ENCODE data around the gene ARSI. TPM values are rescaled to one million over a fixed set of nuclear protein-coding genes. Genes with fewer than 3 reads are reported as not detected.

Gene ARSI
- total and polyA plus RNA-seq, 7 experiments from 2014 or later: 1.6 TPM; not detected in 6

DNA sequence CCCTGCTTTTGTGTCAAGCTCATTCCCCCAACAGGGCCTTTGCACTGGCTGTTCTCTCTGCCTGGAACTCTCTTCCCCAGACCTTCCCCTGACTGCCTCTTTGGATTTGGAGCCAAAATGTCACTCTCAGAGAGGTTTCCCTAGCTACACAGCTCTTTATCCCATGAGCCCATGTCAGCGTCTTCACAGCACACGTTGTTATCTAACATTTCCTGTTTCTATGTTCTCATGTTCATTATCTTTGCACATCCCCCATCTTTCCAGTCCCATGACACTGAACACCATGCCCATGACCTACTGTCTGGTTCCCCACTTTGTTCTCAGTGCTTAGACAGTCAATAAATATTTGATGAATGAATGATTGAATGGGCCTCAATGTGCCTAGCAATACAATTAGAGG is 26.3 kb upstream of the ARSI start:
- Mint-ChIP-seq H3K27ac (no peak overlapping the region), H3K9me3 (no peaks in the 10 kb centered on the region)
- DNase-seq: no peak

DNA sequence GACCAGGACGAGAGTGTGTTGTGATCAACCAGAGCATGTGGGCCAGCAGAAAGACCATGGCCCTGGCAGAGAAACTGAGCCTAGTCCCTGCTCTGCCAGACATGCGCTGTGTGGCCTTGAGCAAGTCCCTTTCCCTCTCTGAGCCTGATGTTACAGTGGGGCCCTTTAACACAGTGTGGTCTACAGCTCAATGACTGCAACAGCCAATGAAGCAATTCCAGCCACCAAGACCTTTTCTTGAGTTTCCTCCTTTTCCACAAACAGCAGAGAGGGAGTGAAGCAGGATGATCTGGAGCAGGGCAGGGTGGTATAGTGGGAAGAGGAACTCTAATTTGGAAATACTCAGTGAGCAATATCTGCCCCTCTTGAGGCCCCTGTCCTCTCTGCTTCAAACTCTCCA is 25.8 kb upstream of the ARSI start:
- Histone ChIP-seq H3K4me3 (ENCODE audit: low read length) (no peak overlapping the region), H3K27me3 (ENCODE audit: control insufficient read depth in 2 of 2, insufficient read depth in 2 of 2, low read length in 2 of 2) (no peaks in the 10 kb centered on the region), H3K9me3 (ENCODE audit: control insufficient read depth in 2 of 3, low read length in 3 of 3) (no peaks in the 10 kb centered on the region), H3K36me3 (ENCODE audit: control insufficient read depth in 2 of 3, insufficient read depth in 3 of 3, low read length in 3 of 3) (no peaks in the 10 kb centered on the region), H3K27ac (ENCODE audit: low read depth, low read length) (no peak overlapping the region), H3K4me1 (ENCODE audit: control insufficient read depth in 2 of 2, insufficient read depth in 2 of 2, low read length in 2 of 2) (no peaks in the 10 kb centered on the region)
- no peak overlapping the region for H3K27ac Mint-ChIP-seq
- peaks cover 0 to 9% (median 0%) of the 10 kb centered on the region in 5 donors for H3K27me3 Mint-ChIP-seq
- no peak overlapping the region for H3K4me3 Mint-ChIP-seq
- no peaks in the 10 kb centered on the region for H3K36me3 Mint-ChIP-seq
- DNase-seq: no peak
- ATAC-seq: no peak
- ChIA-PET POLR2A (no interaction called here), CTCF (no interaction called here)
- intact Hi-C loops (cut with micrococcal nuclease): no loop called here
- H3K4me1 Mint-ChIP-seq: peaks cover 0 to 2% (median 0%) of the 10 kb centered on the region in 7 donors
- no peaks in the 10 kb centered on the region for H3K9me3 Mint-ChIP-seq

More for the DNA sequence above, 26.3 kb upstream of the ARSI start:
- no peaks in the 10 kb centered on the region for H3K36me3 ChIP-seq (ENCODE audit: control insufficient read depth in 2 of 3, insufficient read depth in 3 of 3, low read length in 3 of 3)
- Mint-ChIP-seq H3K27me3 (peaks cover 0 to 9% (median 0%) of the 10 kb centered on the region in 5 donors), H3K4me3 (no peak overlapping the region), H3K4me1 (peaks cover 0 to 2% (median 0%) of the 10 kb centered on the region in 7 donors), H3K36me3 (no peaks in the 10 kb centered on the region)
- no peaks in the 10 kb centered on the region for H3K27me3 ChIP-seq (ENCODE audit: control insufficient read depth in 2 of 2, insufficient read depth in 2 of 2, low read length in 2 of 2)
- no peak overlapping the region for H3K27ac ChIP-seq (ENCODE audit: low read depth, low read length)
- no peak for ATAC-seq
- CTCF ChIA-PET: no interaction called here
- intact Hi-C loops (cut with micrococcal nuclease): no loop called here
- no peak overlapping the region for H3K4me3 ChIP-seq (ENCODE audit: low read length)
- POLR2A ChIA-PET: no interaction called here
- H3K4me1 ChIP-seq (ENCODE audit: control insufficient read depth in 2 of 2, insufficient read depth in 2 of 2, low read length in 2 of 2): no peaks in the 10 kb centered on the region
- H3K9me3 ChIP-seq (ENCODE audit: control insufficient read depth in 2 of 3, low read length in 3 of 3): no peaks in the 10 kb centered on the region

DNA sequence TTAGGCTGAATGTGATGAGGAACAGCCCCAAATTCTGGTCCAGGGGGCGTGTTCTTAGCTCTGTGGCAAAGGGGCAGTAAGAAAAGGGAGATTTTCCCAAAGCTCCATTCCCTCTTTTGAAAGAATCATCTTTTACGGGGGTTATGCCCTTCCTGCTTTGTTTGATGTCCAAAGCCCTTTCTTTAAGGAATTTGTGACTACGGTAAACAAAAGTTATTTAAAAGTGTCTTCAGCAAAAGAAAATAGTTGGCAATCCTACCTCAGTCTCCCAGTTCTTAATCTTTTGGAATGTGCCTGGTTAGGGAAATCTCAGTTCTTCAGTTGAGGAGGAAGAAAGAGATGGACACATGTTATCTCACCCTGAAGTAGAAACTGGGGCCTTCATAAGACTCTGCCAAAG is 24.4 kb upstream of the ARSI start:
- DNase-seq (no peak), ATAC-seq (no peak)
- no peaks in the 10 kb centered on the region for H3K9me3 Mint-ChIP-seq
- Histone ChIP-seq H3K4me3 (ENCODE audit: low read length) (no peak overlapping the region), H3K27me3 (ENCODE audit: control insufficient read depth in 2 of 2, insufficient read depth in 2 of 2, low read length in 2 of 2) (no peaks in the 10 kb centered on the region), H3K9me3 (ENCODE audit: control insufficient read depth in 2 of 3, low read length in 3 of 3) (no peaks in the 10 kb centered on the region), H3K36me3 (ENCODE audit: control insufficient read depth in 2 of 3, insufficient read depth in 3 of 3, low read length in 3 of 3) (no peaks in the 10 kb centered on the region), H3K4me1 (ENCODE audit: control insufficient read depth in 2 of 2, insufficient read depth in 2 of 2, low read length in 2 of 2) (peaks cover 0 to 2% of the 10 kb centered on the region in 2 donors), H3K27ac (ENCODE audit: low read depth, low read length) (no peak overlapping the region)
- peaks cover 0 to 3% (median 0%) of the 10 kb centered on the region in 7 donors for H3K4me1 Mint-ChIP-seq
- peaks cover 0 to 9% (median 0%) of the 10 kb centered on the region in 5 donors for H3K27me3 Mint-ChIP-seq
- ChIA-PET CTCF (no interaction called here), POLR2A (no interaction called here)
- no peaks in the 10 kb centered on the region for H3K36me3 Mint-ChIP-seq
- no peak overlapping the region for H3K27ac Mint-ChIP-seq
- intact Hi-C loops (cut with micrococcal nuclease): no loop called here
- no peak overlapping the region for H3K4me3 Mint-ChIP-seq

DNA sequence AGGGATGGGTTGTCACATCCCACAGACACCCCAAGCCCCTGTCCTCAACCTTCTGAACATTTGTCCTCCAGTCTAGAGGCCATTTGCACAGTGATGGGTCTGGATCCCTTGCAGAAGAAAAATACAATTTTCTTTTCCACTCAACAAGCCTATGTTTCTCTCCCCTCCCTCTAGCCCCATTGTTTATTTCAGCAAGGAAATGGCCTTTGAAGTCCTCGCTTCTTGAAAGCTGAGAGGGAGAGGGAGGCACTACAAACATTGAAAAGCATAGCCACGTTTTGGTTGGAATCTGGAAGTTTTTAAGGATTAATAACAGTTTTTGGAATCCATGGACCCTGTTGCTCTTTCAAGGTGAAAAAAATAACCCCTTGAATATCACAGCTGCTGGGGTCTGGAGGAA is 24.0 kb upstream of the ARSI start:
- Mint-ChIP-seq H3K4me1 (peaks cover 0 to 6% (median 0%) of the 10 kb centered on the region in 7 donors), H3K4me3 (no peak overlapping the region), H3K9me3 (no peaks in the 10 kb centered on the region), H3K27me3 (peaks cover 0 to 9% (median 0%) of the 10 kb centered on the region in 5 donors), H3K36me3 (no peaks in the 10 kb centered on the region), H3K27ac (no peak overlapping the region)
- ChIA-PET POLR2A (no interaction called here), CTCF (no interaction called here)
- no peaks in the 10 kb centered on the region for H3K36me3 ChIP-seq (ENCODE audit: control insufficient read depth in 2 of 3, insufficient read depth in 3 of 3, low read length in 3 of 3)
- no peaks in the 10 kb centered on the region for H3K9me3 ChIP-seq (ENCODE audit: control insufficient read depth in 2 of 3, low read length in 3 of 3)
- DNase-seq (no peak), ATAC-seq (no peak)
- H3K27ac ChIP-seq (ENCODE audit: low read depth, low read length): no peak overlapping the region
- intact Hi-C loops (cut with micrococcal nuclease): no loop called here
- no peaks in the 10 kb centered on the region for H3K27me3 ChIP-seq (ENCODE audit: control insufficient read depth in 2 of 2, insufficient read depth in 2 of 2, low read length in 2 of 2)
- H3K4me1 ChIP-seq (ENCODE audit: control insufficient read depth in 2 of 2, insufficient read depth in 2 of 2, low read length in 2 of 2): peaks cover 0 to 5% of the 10 kb centered on the region in 2 donors
- no peak overlapping the region for H3K4me3 ChIP-seq (ENCODE audit: low read length)

DNA sequence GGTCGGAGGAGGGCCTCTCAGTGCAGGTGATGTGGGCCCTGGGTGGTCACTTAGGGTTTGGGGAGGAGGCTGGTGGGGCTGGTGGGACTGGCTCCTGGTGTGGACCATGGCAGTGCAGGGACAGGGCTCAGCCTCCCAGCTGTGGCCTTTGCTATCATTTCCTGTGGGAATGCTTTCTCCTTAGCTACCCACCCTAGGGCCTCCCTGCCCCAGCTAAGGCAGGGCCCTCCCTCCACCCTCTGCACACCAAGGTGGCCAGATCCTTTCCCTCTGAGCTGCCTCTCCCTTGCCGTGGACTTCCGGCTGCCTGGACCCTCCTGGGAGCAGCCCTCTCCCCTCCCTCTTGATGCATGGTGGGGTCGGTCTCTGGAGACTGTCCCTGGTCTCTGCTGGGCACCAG is 22.7 kb upstream of the ARSI start:
- DNase-seq: no peak
- ChIA-PET POLR2A (no interaction called here), CTCF (no interaction called here)
- H3K9me3 Mint-ChIP-seq: peaks cover 0 to 2% (median 0%) of the 10 kb centered on the region in 11 donors
- intact Hi-C loops (cut with micrococcal nuclease): no loop called here
- Histone ChIP-seq H3K4me1 (ENCODE audit: control insufficient read depth in 2 of 2, insufficient read depth in 2 of 2, low read length in 2 of 2) (peaks cover 0 to 5% of the 10 kb centered on the region in 2 donors), H3K36me3 (ENCODE audit: control insufficient read depth in 2 of 3, insufficient read depth in 3 of 3, low read length in 3 of 3) (no peaks in the 10 kb centered on the region), H3K9me3 (ENCODE audit: control insufficient read depth in 2 of 3, low read length in 3 of 3) (no peaks in the 10 kb centered on the region), H3K4me3 (ENCODE audit: low read length) (no peak overlapping the region), H3K27ac (ENCODE audit: low read depth, low read length) (no peak overlapping the region), H3K27me3 (ENCODE audit: control insufficient read depth in 2 of 2, insufficient read depth in 2 of 2, low read length in 2 of 2) (no peaks in the 10 kb centered on the region)
- no peak overlapping the region for H3K27ac Mint-ChIP-seq
- H3K4me1 Mint-ChIP-seq: peaks cover 0 to 6% (median 0%) of the 10 kb centered on the region in 7 donors
- ATAC-seq: no peak
- H3K4me3 Mint-ChIP-seq: no peak overlapping the region
- peaks cover 0 to 9% (median 0%) of the 10 kb centered on the region in 5 donors for H3K27me3 Mint-ChIP-seq
- no peaks in the 10 kb centered on the region for H3K36me3 Mint-ChIP-seq

DNA sequence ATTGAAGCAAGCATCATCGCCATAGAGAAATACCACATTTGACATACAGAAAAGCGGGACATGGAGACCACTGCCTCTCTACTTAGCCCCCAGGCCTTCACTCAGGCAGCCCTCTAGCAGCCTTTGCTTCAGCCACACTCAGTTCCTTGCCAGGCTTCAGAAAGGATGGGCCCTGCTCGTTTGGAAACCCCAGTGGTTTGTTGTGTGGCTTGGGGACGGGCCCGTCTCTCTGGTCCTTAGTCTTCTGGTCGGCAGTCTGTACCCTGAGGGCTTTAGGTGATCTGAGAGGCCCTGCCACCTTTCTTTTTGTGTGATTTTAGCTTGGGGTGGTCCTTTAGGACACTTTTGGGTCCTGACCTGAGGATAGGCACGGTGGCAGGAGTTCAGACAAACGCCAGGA is 21.1 kb upstream of the ARSI start:
- ChIA-PET POLR2A (no interaction called here), CTCF (no interaction called here)
- Histone ChIP-seq H3K4me3 (ENCODE audit: low read length) (no peak overlapping the region), H3K27me3 (ENCODE audit: control insufficient read depth in 2 of 2, insufficient read depth in 2 of 2, low read length in 2 of 2) (no peaks in the 10 kb centered on the region), H3K4me1 (ENCODE audit: control insufficient read depth in 2 of 2, insufficient read depth in 2 of 2, low read length in 2 of 2) (peaks cover 0 to 5% of the 10 kb centered on the region in 2 donors), H3K9me3 (ENCODE audit: control insufficient read depth in 2 of 3, low read length in 3 of 3) (no peaks in the 10 kb centered on the region), H3K36me3 (ENCODE audit: control insufficient read depth in 2 of 3, insufficient read depth in 3 of 3, low read length in 3 of 3) (no peaks in the 10 kb centered on the region), H3K27ac (ENCODE audit: low read depth, low read length) (no peak overlapping the region)
- peaks cover 0 to 2% (median 0%) of the 10 kb centered on the region in 11 donors for H3K9me3 Mint-ChIP-seq
- peaks cover 0 to 8% (median 0%) of the 10 kb centered on the region in 5 donors for H3K27me3 Mint-ChIP-seq
- no peak overlapping the region for H3K27ac Mint-ChIP-seq
- no peak overlapping the region for H3K4me3 Mint-ChIP-seq
- no peaks in the 10 kb centered on the region for H3K36me3 Mint-ChIP-seq
- DNase-seq (no peak), ATAC-seq (no peak)
- intact Hi-C loops (cut with micrococcal nuclease): no loop called here
- H3K4me1 Mint-ChIP-seq: peaks cover 0 to 6% (median 0%) of the 10 kb centered on the region in 7 donors

DNA sequence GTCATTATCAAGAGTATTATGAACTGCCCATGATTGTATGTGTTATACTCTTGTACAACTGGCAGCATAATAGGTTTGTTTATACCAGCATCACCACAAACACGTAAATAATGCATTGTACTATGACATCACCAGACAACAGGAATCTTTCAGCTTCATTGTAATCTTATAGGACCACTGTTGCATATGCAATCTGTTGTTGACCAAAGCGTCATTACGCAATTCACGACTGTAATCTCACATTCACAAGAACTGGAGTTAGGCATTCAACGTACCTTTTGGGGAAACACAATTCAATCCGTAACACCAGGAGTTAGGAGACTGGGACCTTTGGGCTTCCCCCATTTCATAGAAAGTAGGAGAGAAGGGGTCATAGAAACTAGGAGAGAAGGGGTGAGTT is 20.4 kb upstream of the ARSI start:
- Mint-ChIP-seq H3K27ac (no peak overlapping the region), H3K27me3 (peaks cover 0 to 8% (median 0%) of the 10 kb centered on the region in 5 donors), H3K4me1 (peaks cover 0 to 6% (median 0%) of the 10 kb centered on the region in 7 donors), H3K4me3 (no peak overlapping the region), H3K9me3 (peaks cover 0 to 2% (median 0%) of the 10 kb centered on the region in 11 donors), H3K36me3 (no peaks in the 10 kb centered on the region)
- Histone ChIP-seq H3K4me1 (ENCODE audit: control insufficient read depth in 2 of 2, insufficient read depth in 2 of 2, low read length in 2 of 2) (peaks cover 0 to 5% of the 10 kb centered on the region in 2 donors), H3K27me3 (ENCODE audit: control insufficient read depth in 2 of 2, insufficient read depth in 2 of 2, low read length in 2 of 2) (no peaks in the 10 kb centered on the region), H3K9me3 (ENCODE audit: control insufficient read depth in 2 of 3, low read length in 3 of 3) (no peaks in the 10 kb centered on the region), H3K36me3 (ENCODE audit: control insufficient read depth in 2 of 3, insufficient read depth in 3 of 3, low read length in 3 of 3) (no peaks in the 10 kb centered on the region), H3K4me3 (ENCODE audit: low read length) (no peak overlapping the region), H3K27ac (ENCODE audit: low read depth, low read length) (no peak overlapping the region)
- CTCF ChIA-PET: no interaction called here
- POLR2A ChIA-PET: no interaction called here
- intact Hi-C loops (cut with micrococcal nuclease): no loop called here
- no peak for ATAC-seq
- no peak for DNase-seq
